OCI-LY7 (cell line): ENCODE measurements around the gene CXCL14. TPM values are rescaled to one million over a fixed set of nuclear protein-coding genes. Genes with fewer than 3 reads are reported as not detected.

Experiments
- BruUV-seq: library from RNA; stranded (reverse); fragments of 400-500 nt; replicated peaks from 2 replicates; lab custom pipeline; 2021; lab: Mats Ljungman, UMichigan
- CTCF ChIA-PET: fragments of 300-600 bp; sonication (Branson Sonifier 250); formaldehyde crosslinking; loops from one replicate; lab custom pipeline; 2022; ENCODE audit warnings: antibody characterized with exemption; ENCODE audit not compliant: unreplicated experiment; lab: Charles Lee
- POLR2A ChIA-PET: fragments of 300-600 bp; sonication (Branson Sonifier 250); formaldehyde crosslinking; loops from one replicate; lab custom pipeline; 2022; ENCODE audit warnings: antibody characterized with exemption; lab: Charles Lee
- DNase-seq: peaks from one replicate; pipeline ENCODE4 v3.0.0-alpha.2; 2015; ENCODE audit warnings: low spot score
- H2AFZ ChIP-seq: fragments of 200-600 bp; sonication (generic), shearing (Covaris generic); 2 replicates; pipeline ENCODE4 v1.6.1; 2014; ENCODE audit warnings: mild to moderate bottlenecking, antibody characterized with exemption, low read length, moderate library complexity
- H3K27ac ChIP-seq: fragments of 200-600 bp; sonication (generic); 2 replicates; pipeline ENCODE4 v1.5.1; 2014; ENCODE audit warnings: mixed run types, low read depth, mild to moderate bottlenecking, moderate library complexity, low read length, inconsistent platforms; ENCODE audit not compliant: poor library complexity, severe bottlenecking
- H3K36me3 ChIP-seq: fragments of 200-600 bp; sonication (generic); 2 replicates; pipeline ENCODE4 v1.6.1; 2014; ENCODE audit warnings: mild to moderate bottlenecking, antibody characterized with exemption, low read length, moderate library complexity, mixed read lengths; ENCODE audit not compliant: insufficient read depth
- H3K4me1 ChIP-seq: fragments of 200-600 bp; sonication (generic); 2 replicates; pipeline ENCODE4 v1.5.1; 2014; ENCODE audit warnings: mild to moderate bottlenecking, low read length; ENCODE audit not compliant: insufficient read depth, poor library complexity, severe bottlenecking
- H3K4me2 ChIP-seq: fragments of 200-600 bp; sonication (generic); 2 replicates; pipeline ENCODE4 v1.6.1; 2014; ENCODE audit warnings: mild to moderate bottlenecking, low read length
- H3K4me3 ChIP-seq: fragments of 200-600 bp; sonication (generic); 2 replicates; pipeline ENCODE4 v1.5.1; 2014; ENCODE audit warnings: mild to moderate bottlenecking, low read depth, low read length; ENCODE audit not compliant: poor library complexity, severe bottlenecking
- H3K79me2 ChIP-seq: fragments of 200-600 bp; sonication (generic); 2 replicates; pipeline ENCODE4 v1.6.1; 2016; ENCODE audit warnings: low read depth, mild to moderate bottlenecking, low read length, moderate library complexity, mixed read lengths; ENCODE audit not compliant: insufficient read depth
- H3K9me2 ChIP-seq: fragments of 200-600 bp; sonication (generic); 2 replicates; pipeline ENCODE4 v1.6.1; 2016; ENCODE audit warnings: mild to moderate bottlenecking, low read length, mixed read lengths; ENCODE audit not compliant: insufficient read depth
- H3K9me3 ChIP-seq: fragments of 200-600 bp; sonication (generic); 2 replicates; pipeline ENCODE4 v1.6.1; 2014; ENCODE audit warnings: mild to moderate bottlenecking, mixed run types, low read length, mixed read lengths
- H4K20me1 ChIP-seq: fragments of 200-600 bp; sonication (generic); 2 replicates; pipeline ENCODE4 v1.6.1; 2014; ENCODE audit warnings: mild to moderate bottlenecking, antibody characterized with exemption, low read length, moderate library complexity, mixed read lengths; ENCODE audit not compliant: insufficient read depth
- EZH2phosphoT487 ChIP-seq: fragments of 200-600 bp; sonication (generic); IDR thresholded peaks from 2 replicates; pipeline ENCODE4 v1.6.1; 2018; ENCODE audit warnings: low read depth, borderline replicate concordance, mild to moderate bottlenecking, mixed run types, antibody characterized with exemption, low read length, moderate library complexity, mixed read lengths
- intact Hi-C: fragments of 100-400 bp; cut with micrococcal nuclease; formaldehyde crosslinking; loops from one replicate; pipeline ENCODE4 v1.10.0; 2022; ENCODE audit not compliant: unreplicated experiment
- total RNA-seq, 2 experiments: library from RNA; depleted of rRNA in 1 of 2; stranded (reverse); fragments of >200 nt in 1 of 2; shearing (Covaris generic) in 1 of 2; gene quantifications; 2 replicates each; pipeline ENCODE4 v1.2.3, GENCODE V29; 2014 to 2022
- TF ChIP-seq, protein P1 (sequence below): fragments of 200-600 bp; sonication (generic); conservative IDR thresholded peaks from 2 replicates; pipeline ENCODE4 v1.5.1; 2014; ENCODE audit warnings: mild to moderate bottlenecking, antibody characterized with exemption, low read length, moderate library complexity, mixed read lengths

Gene CXCL14
- total RNA-seq, 2 experiments from 2014 or later: not detected

DNA sequence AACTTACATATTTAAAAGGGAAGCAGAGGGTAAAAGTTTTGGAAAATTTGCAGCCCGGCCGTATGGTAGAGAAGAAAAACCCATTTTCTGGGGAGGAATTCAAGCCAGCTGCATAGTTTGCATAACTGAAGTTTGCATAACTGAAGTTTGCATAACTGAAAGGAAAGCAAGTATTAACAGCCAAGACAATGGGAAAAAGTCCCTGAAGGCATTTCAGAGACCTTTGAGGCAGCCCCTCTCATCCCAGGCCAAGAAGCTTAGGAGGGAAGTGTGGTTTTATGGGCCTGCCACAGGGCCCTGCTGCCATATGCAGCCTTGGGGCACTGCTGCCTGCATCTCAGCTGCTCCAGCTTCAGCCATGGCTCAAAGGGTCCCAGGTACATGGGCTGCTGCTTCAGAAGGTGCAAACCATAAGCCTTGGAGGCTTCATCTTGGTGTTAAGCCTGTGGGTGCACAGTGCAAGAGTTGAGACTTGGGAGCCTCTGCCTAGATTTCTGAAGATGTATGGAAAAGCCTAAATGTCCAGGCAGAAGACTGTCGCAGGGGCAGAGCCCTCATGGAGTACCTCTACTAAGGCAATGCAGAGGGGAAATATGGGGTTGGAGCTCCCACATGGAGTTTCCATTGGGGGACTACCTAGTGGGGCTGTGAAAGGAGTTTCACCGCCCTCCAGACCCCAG is 36.9 kb upstream of the CXCL14 start:
- H3K9me3 ChIP-seq: peaks cover 20% of the 10 kb centered on the region; the same call in 1 of the 2 replicates
- no TSS peak for BruUV-seq
- ChIA-PET CTCF (no interaction called here), POLR2A (no interaction called here)
- no peak for TF ChIP-seq EZH2phosphoT487
- TF ChIP-seq, protein P1, sequence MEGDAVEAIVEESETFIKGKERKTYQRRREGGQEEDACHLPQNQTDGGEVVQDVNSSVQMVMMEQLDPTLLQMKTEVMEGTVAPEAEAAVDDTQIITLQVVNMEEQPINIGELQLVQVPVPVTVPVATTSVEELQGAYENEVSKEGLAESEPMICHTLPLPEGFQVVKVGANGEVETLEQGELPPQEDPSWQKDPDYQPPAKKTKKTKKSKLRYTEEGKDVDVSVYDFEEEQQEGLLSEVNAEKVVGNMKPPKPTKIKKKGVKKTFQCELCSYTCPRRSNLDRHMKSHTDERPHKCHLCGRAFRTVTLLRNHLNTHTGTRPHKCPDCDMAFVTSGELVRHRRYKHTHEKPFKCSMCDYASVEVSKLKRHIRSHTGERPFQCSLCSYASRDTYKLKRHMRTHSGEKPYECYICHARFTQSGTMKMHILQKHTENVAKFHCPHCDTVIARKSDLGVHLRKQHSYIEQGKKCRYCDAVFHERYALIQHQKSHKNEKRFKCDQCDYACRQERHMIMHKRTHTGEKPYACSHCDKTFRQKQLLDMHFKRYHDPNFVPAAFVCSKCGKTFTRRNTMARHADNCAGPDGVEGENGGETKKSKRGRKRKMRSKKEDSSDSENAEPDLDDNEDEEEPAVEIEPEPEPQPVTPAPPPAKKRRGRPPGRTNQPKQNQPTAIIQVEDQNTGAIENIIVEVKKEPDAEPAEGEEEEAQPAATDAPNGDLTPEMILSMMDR: no peak
- intact Hi-C loops: no loop called here
- H3K4me3 ChIP-seq: no peak overlapping the region
- no peak overlapping the region for H2AFZ ChIP-seq
- H3K4me2 ChIP-seq: no peak overlapping the region
- no peak overlapping the region for H3K27ac ChIP-seq
- H3K9me2 ChIP-seq: no peaks in the 10 kb centered on the region; the same call in 1 of the 2 replicates
- no peaks in the 10 kb centered on the region for H3K79me2 ChIP-seq
- H3K4me1 ChIP-seq: no peaks in the 10 kb centered on the region
- H3K36me3 ChIP-seq: no peaks in the 10 kb centered on the region
- H4K20me1 ChIP-seq: no peaks in the 10 kb centered on the region
- DNase-seq: no peak

- Histone ChIP-seq H3K4me3 (no peak overlapping the region), H3K36me3 (no peaks in the 10 kb centered on the region), H2AFZ (no peak overlapping the region), H4K20me1 (no peaks in the 10 kb centered on the region), H3K27ac (no peak overlapping the region), H3K79me2 (no peaks in the 10 kb centered on the region), H3K9me3 (peaks cover 20% of the 10 kb centered on the region; the same call in 1 of the 2 replicates), H3K4me2 (no peak overlapping the region), H3K4me1 (no peaks in the 10 kb centered on the region), H3K9me2 (no peaks in the 10 kb centered on the region; the same call in 1 of the 2 replicates)
- BruUV-seq: no TSS peak
- intact Hi-C loops: no loop called here
- ChIA-PET POLR2A (no interaction called here), CTCF (no interaction called here)
- DNase-seq: no peak
- no peak for TF ChIP-seq EZH2phosphoT487
- TF ChIP-seq, protein P1: no peak
Observed at GRCh38 chr5:135615171-135615570, 36.4 kb upstream of the CXCL14 start.

DNA sequence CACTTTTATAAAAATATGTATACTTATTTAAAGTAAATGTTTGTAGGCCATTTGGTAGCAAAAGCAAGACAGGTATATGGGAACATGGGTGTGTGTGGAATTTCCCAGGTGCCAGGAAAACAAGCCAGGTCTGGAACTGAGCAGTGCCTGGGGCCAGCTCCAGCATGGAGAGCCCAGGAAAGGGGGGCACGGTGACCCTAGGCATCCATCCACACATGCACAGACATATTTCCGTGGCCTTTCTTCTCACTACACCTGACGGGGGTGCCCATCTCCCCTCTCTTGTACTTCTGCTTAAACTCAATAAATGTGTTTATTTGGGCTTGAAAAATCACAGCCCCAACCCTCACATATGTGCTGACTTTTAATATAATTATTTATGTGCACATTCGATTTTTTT is 31.2 kb upstream of the CXCL14 start:
- no peaks in the 10 kb centered on the region for H3K79me2 ChIP-seq

More for the DNA sequence above, 31.2 kb upstream of the CXCL14 start:
- DNase-seq: no peak
- no peaks in the 10 kb centered on the region for H3K36me3 ChIP-seq
- POLR2A ChIA-PET: no interaction called here
- BruUV-seq: no TSS peak
- no peak overlapping the region for H3K27ac ChIP-seq
- intact Hi-C loops: no loop called here
- H3K9me2 ChIP-seq: no peaks in the 10 kb centered on the region
- no peak for TF ChIP-seq EZH2phosphoT487
- TF ChIP-seq, protein P1: no peak
- CTCF ChIA-PET: no interaction called here
- H3K9me3 ChIP-seq: peaks cover 7% of the 10 kb centered on the region; the same call in 1 of the 2 replicates
- H4K20me1 ChIP-seq: no peaks in the 10 kb centered on the region
- H3K4me2 ChIP-seq: no peak overlapping the region
- no peak overlapping the region for H3K4me3 ChIP-seq
- H2AFZ ChIP-seq: no peak overlapping the region
- no peaks in the 10 kb centered on the region for H3K4me1 ChIP-seq
